Measurements from ENCODE around the gene RNF168.
"Not testable (repeated sequence)": the region's sequence is repeated elsewhere in the genome, so short reads cannot be mapped to it uniquely, and the experiment has no call there.

RNF168 gene

GRCh38 chr3:196517162-196517800 is 13.7 kb upstream of the RNF168 start:
- Histone ChIP-seq H3K27ac (ENCODE audit: poor library complexity, severe bottlenecking) (no peak overlapping the region), H3K4me3 (ENCODE audit: severe bottlenecking) (no peak overlapping the region), H3K27me3 (ENCODE audit: insufficient read depth, poor library complexity, severe bottlenecking) (no peaks in the 10 kb centered on the region), H3K9me3 (ENCODE audit: severe bottlenecking) (peaks cover 13% of the 10 kb centered on the region), H3K4me1 (ENCODE audit: insufficient read depth, poor library complexity, severe bottlenecking) (no peaks in the 10 kb centered on the region), H3K36me3 (ENCODE audit: low read depth) (no peaks in the 10 kb centered on the region)
- DNase-seq (ENCODE audit: low spot score) (no peak), ATAC-seq (ENCODE audit: low read depth) (no peak)
- TF ChIP-seq, protein P1, sequence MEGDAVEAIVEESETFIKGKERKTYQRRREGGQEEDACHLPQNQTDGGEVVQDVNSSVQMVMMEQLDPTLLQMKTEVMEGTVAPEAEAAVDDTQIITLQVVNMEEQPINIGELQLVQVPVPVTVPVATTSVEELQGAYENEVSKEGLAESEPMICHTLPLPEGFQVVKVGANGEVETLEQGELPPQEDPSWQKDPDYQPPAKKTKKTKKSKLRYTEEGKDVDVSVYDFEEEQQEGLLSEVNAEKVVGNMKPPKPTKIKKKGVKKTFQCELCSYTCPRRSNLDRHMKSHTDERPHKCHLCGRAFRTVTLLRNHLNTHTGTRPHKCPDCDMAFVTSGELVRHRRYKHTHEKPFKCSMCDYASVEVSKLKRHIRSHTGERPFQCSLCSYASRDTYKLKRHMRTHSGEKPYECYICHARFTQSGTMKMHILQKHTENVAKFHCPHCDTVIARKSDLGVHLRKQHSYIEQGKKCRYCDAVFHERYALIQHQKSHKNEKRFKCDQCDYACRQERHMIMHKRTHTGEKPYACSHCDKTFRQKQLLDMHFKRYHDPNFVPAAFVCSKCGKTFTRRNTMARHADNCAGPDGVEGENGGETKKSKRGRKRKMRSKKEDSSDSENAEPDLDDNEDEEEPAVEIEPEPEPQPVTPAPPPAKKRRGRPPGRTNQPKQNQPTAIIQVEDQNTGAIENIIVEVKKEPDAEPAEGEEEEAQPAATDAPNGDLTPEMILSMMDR (IDR thresholded peaks at IDR 0.05; ENCODE audit: poor library complexity, severe bottlenecking), result no peak

DNA sequence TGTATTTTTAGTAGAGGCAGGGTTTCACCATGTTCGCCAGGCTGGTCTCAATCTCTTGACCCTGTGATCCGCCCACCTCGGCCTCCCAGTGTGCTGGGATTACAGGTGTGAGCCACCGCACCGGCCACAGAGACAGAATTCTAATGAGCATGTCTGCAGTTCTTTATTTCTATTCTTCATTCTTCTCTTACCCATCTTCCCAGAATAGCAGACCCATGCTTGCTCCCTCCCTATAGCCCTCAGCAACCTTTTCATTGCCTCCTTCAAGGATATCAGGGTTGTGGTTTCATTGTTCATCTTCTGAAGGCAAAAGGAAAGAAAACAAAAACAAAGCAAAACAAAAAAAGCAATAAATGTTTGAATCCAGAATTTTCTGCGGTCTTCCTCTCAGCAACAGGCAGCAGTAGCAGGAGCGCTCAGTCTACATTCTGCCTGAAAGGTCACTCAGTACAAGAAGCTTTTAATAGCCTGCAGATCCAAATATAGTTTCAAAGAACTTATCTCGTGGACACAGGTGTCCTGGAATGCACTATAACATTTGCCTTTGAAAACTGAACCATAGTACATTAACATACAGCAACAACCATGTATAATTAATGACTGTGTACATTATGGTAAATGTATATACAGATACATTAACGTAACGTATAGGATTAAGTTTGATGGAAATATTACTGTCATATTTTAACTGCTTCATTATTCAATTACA is 11.5 kb upstream of the RNF168 start, which contains the start of gene SMCO1:
TSS of gene SMCO1 (minus strand) at position 434 of the 709 bp plus-strand sequence. CDS start at position 297, 137 bp downstream.
- no peak within 1 kb of the TSS for H3K4me3 ChIP-seq (ENCODE audit: severe bottlenecking)
- no peaks in the 10 kb centered on the region for H3K36me3 ChIP-seq (ENCODE audit: low read depth)
- no peak within 1 kb of the TSS for H3K27ac ChIP-seq (ENCODE audit: poor library complexity, severe bottlenecking)
- H3K9me3 ChIP-seq (ENCODE audit: severe bottlenecking), result peaks cover 11% of the 10 kb centered on the region
- no peaks in the 10 kb centered on the region for H3K4me1 ChIP-seq (ENCODE audit: insufficient read depth, poor library complexity, severe bottlenecking)
- DNase-seq (ENCODE audit: low spot score), result no peak
- ATAC-seq (ENCODE audit: low read depth), result no peak
- TF ChIP-seq, protein P1 (IDR thresholded peaks at IDR 0.05; ENCODE audit: poor library complexity, severe bottlenecking), result no peak
- H3K27me3 ChIP-seq (ENCODE audit: insufficient read depth, poor library complexity, severe bottlenecking), result no peaks in the 10 kb centered on the region

DNA sequence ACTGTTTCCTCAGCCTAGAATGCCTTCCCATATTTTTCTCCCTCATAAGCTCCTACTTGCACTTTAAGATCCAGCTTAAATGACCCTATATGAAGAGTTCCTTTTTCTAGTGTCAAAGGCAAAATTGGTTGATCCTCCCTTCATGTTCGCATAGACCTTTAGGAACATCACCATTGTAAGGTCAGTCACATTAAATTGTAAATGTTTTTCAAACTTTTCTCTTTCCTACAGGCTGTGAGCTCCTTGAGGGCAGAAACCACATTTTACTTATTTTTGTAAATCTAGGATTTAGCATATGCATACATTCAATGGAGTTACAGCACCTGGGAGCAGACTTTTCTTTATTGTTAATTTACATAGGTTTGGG is 10.8 kb upstream of the RNF168 start:
- TF ChIP-seq, protein P1 (IDR thresholded peaks at IDR 0.05; ENCODE audit: poor library complexity, severe bottlenecking), result no peak
- DNase-seq (ENCODE audit: low spot score) (no peak), ATAC-seq (ENCODE audit: low read depth) (no peak)
- Histone ChIP-seq H3K4me1 (ENCODE audit: insufficient read depth, poor library complexity, severe bottlenecking) (no peaks in the 10 kb centered on the region), H3K27me3 (ENCODE audit: insufficient read depth, poor library complexity, severe bottlenecking) (no peaks in the 10 kb centered on the region), H3K4me3 (ENCODE audit: severe bottlenecking) (no peak overlapping the region), H3K36me3 (ENCODE audit: low read depth) (no peaks in the 10 kb centered on the region), H3K27ac (ENCODE audit: poor library complexity, severe bottlenecking) (no peak overlapping the region), H3K9me3 (ENCODE audit: severe bottlenecking) (peaks cover 8% of the 10 kb centered on the region)

DNA sequence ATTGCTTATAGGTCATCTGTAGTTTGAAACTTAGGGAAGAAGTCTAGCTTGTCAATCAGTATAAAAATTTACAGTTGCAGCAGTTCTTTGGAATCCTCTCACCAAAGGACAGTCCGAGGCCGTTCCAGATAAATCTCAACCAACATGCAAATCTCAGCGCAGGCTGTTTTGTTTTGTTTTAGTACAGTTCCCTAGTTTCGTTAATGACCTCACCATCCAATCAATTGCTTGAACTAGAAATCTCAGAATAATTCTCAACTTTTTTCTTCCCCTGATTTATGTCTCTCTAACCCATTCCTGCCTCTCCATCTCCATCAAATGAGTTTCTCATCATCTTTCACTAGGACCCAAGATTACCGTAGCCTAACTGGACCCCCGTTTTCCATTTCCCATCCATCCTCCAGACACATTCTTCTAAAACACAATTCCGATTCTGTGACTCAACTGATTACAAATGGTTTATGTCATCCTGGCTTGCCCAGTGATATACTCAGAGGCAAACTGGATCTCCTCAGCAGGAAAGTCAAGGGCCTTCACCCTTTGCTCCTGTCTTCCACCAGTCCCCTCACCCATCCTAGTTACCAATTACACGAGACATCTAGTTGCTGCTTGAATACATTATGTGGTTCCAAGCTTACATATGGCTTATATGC is 10.3 kb upstream of the RNF168 start:
- H3K9me3 ChIP-seq (ENCODE audit: severe bottlenecking), result peaks cover 4% of the 10 kb centered on the region
- no peaks in the 10 kb centered on the region for H3K27me3 ChIP-seq (ENCODE audit: insufficient read depth, poor library complexity, severe bottlenecking)
- no peaks in the 10 kb centered on the region for H3K36me3 ChIP-seq (ENCODE audit: low read depth)
- H3K4me1 ChIP-seq (ENCODE audit: insufficient read depth, poor library complexity, severe bottlenecking), result no peaks in the 10 kb centered on the region
- no peak for DNase-seq (ENCODE audit: low spot score)
- H3K27ac ChIP-seq (ENCODE audit: poor library complexity, severe bottlenecking), result no peak overlapping the region
- TF ChIP-seq, protein P1 (IDR thresholded peaks at IDR 0.05; ENCODE audit: poor library complexity, severe bottlenecking), result no peak
- ATAC-seq (ENCODE audit: low read depth), result no peak
- H3K4me3 ChIP-seq (ENCODE audit: severe bottlenecking), result no peak overlapping the region

- ATAC-seq (ENCODE audit: low read depth); H3K27me3 ChIP-seq (ENCODE audit: insufficient read depth, poor library complexity, severe bottlenecking); H3K4me1 ChIP-seq (ENCODE audit: insufficient read depth, poor library complexity, severe bottlenecking); H3K9me3 ChIP-seq (ENCODE audit: severe bottlenecking); H3K27ac ChIP-seq (ENCODE audit: poor library complexity, severe bottlenecking); DNase-seq (ENCODE audit: low spot score); H3K36me3 ChIP-seq (ENCODE audit: low read depth); H3K4me3 ChIP-seq (ENCODE audit: severe bottlenecking): not testable (repeated sequence)
Observed at GRCh38 chr3:196511646-196512425, 8.3 kb upstream of the RNF168 start.

- H3K27ac ChIP-seq (ENCODE audit: poor library complexity, severe bottlenecking); ATAC-seq (ENCODE audit: low read depth); H3K9me3 ChIP-seq (ENCODE audit: severe bottlenecking); H3K27me3 ChIP-seq (ENCODE audit: insufficient read depth, poor library complexity, severe bottlenecking); H3K4me1 ChIP-seq (ENCODE audit: insufficient read depth, poor library complexity, severe bottlenecking); H3K4me3 ChIP-seq (ENCODE audit: severe bottlenecking); DNase-seq (ENCODE audit: low spot score); H3K36me3 ChIP-seq (ENCODE audit: low read depth): not testable (repeated sequence)
Observed at GRCh38 chr3:196511108-196511507, 7.5 kb upstream of the RNF168 start.
